ENCODE measurements around the gene CEND1. TPM values are rescaled to one million over a fixed set of nuclear protein-coding genes. Genes with fewer than 3 reads are reported as not detected.
A peak's percentile ranks its signal among the peaks of the same experiment; 100 is the strongest.

The CEND1 gene
- total and polyA plus RNA-seq, 2 of the 13 experiments (the other 11 are each of a cell fraction or from before 2014, with no cell fraction given): not detected

- peak; percentile 72; the same call in 1 of the 3 replicates for TF ChIP-seq MXI1 (IDR thresholded peaks at IDR 0.05; ENCODE audit: borderline replicate concordance, low read depth, low read length)
- TF ChIP-seq ZNF441 (CRISPR knock-in tag; IDR thresholded peaks at IDR 0.05; ENCODE audit: borderline replicate concordance): no peak
Observed at GRCh38 chr11:820655-821511, 31.0 kb upstream of the CEND1 start (continued).

- Histone ChIP-seq H3K4me1 (ENCODE audit: insufficient read depth, low read length) (peaks cover 27% of the 10 kb centered on the region), H3K4me3 (replicated peaks in 1 of 3; ENCODE audit: insufficient read depth in 1 of 3, low read depth in 2 of 3, low read length in 3 of 3) (peak overlapping the region; percentile 80 to 98 (median 94)), H3K27ac (ENCODE audit: extremely low read length, insufficient read depth, low read length) (peak overlapping the region; percentile 92), H3K4me2 (ENCODE audit: low read depth, low read length) (peak overlapping the region; percentile 98), H3K27me3 (ENCODE audit: control insufficient read depth in 1 of 2, insufficient read depth in 2 of 2, low read length in 2 of 2) (no peaks in the 10 kb centered on the region; a peak in 1 of 5 replicates), H4K20me1 (ENCODE audit: insufficient read depth, low read length) (peaks cover 20% of the 10 kb centered on the region), H3K9me3 (ENCODE audit: low read length) (no peaks in the 10 kb centered on the region), H3K79me2 (ENCODE audit: insufficient read depth, low read length) (peaks cover 20% of the 10 kb centered on the region), H2AFZ (ENCODE audit: low read length) (no peak overlapping the region), H3K9ac (ENCODE audit: insufficient read depth, low read depth, low read length) (peak overlapping the region; percentile 92), H3K36me3 (replicated peaks in 1 of 2; ENCODE audit: control insufficient read depth in 1 of 2, insufficient read depth in 2 of 2, low read length in 2 of 2) (peaks cover 8 to 20% of the 10 kb centered on the region in 2 experiments; a peak in 4 of 5 replicates)
- ChIA-PET CTCF (ENCODE audit: low intra/inter-chr PET ratio, low total read pairs) (no interaction called here), POLR2A (interaction anchor here (0.8 to 9.2 kb wide), 21 partner anchors 7 to 443 kb away, joined by 3 to 264 read pairs (median 11); partner anchors contain the start of genes CD151, CRACR2B, DEAF1 and EPS8L2)
- DNase-seq (ENCODE audit: low spot score): peak; percentile 94
- FAIRE-seq: peak; percentile 8
- intact Hi-C loops (cut with micrococcal nuclease; ENCODE audit: unreplicated experiment): no loop called here
- WGBS (ENCODE audit: low lambda C conversion rate): 3% methylated on average over 5 of the region's 47 CpGs
- BruUV-seq (replicated peaks): TSS peak; percentile 72
- in situ Hi-C loops (cut with HindIII; ENCODE audit: extremely low pct_ligation_motif_present, low pct_unique_long_range_greater_than_20kb): no loop called here
- peak; percentile 62 for ATAC-seq
- 0 out of 2 replicates have a peak, but pooled peaks have one; percentile 16 for TF ChIP-seq HNF4A (CRISPR knock-in tag; IDR thresholded peaks at IDR 0.05)
- 0 out of 2 replicates have a peak, but pooled peaks have one; percentile 14 for TF ChIP-seq FOXJ3 (CRISPR knock-in tag; IDR thresholded peaks at IDR 0.05; ENCODE audit: borderline replicate concordance)
- TF ChIP-seq GATA4 (IDR thresholded peaks at IDR 0.05; ENCODE audit: borderline replicate concordance, low read depth): no peak
- no peak for TF ChIP-seq ZNF562 (CRISPR knock-in tag; IDR thresholded peaks at IDR 0.05; ENCODE audit: borderline replicate concordance)
- TF ChIP-seq GZF1 (CRISPR knock-in tag; IDR thresholded peaks at IDR 0.05): 0 out of 2 replicates have a peak, but pooled peaks have one; percentile 40
- TF ChIP-seq NFYB (CRISPR knock-in tag; IDR thresholded peaks at IDR 0.05): peak; percentile 70
- no peak for TF ChIP-seq ZBTB8A (CRISPR knock-in tag; IDR thresholded peaks at IDR 0.05; ENCODE audit: borderline replicate concordance, low read depth)
- 0 out of 2 replicates have a peak, but pooled peaks have one; percentile 33 for TF ChIP-seq ZNF747 (CRISPR knock-in tag; IDR thresholded peaks at IDR 0.05; ENCODE audit: borderline replicate concordance)
- TF ChIP-seq POGZ (CRISPR knock-in tag; IDR thresholded peaks at IDR 0.05): no peak
- TF ChIP-seq TMF1 (CRISPR knock-in tag; IDR thresholded peaks at IDR 0.05; ENCODE audit: low read depth): no peak
- 0 out of 2 replicates have a peak, but pooled peaks have one; percentile 54 for TF ChIP-seq MTF1 (CRISPR knock-in tag; IDR thresholded peaks at IDR 0.05)
- TF ChIP-seq E2F1 (CRISPR knock-in tag; IDR thresholded peaks at IDR 0.05): no peak
- no peak for TF ChIP-seq ZNF207 (IDR thresholded peaks at IDR 0.05; ENCODE audit: borderline replicate concordance)
- 0 out of 2 replicates have a peak, but pooled peaks have one; percentile 40 for TF ChIP-seq ZBTB7A (CRISPR knock-in tag; IDR thresholded peaks at IDR 0.05)
- TF ChIP-seq ZNF883 (CRISPR knock-in tag; IDR thresholded peaks at IDR 0.05; ENCODE audit: not compliant biosample characterization): no peak
- TF ChIP-seq ATF7-NPFF (CRISPR knock-in tag; IDR thresholded peaks at IDR 0.05; ENCODE audit: low read depth): peak; percentile 27
- peak; percentile 26; the same call in 1 of the 2 replicates for TF ChIP-seq FOXK1 (CRISPR knock-in tag; IDR thresholded peaks at IDR 0.05; ENCODE audit: borderline replicate concordance, low read depth)
Observed at GRCh38 chr11:819943-820649, 30.2 kb upstream of the CEND1 start.

All from HepG2 (cell line).